B cell (primary cell): ENCODE measurements around the gene POLE2. TPM values are rescaled to one million over a fixed set of nuclear protein-coding genes. Genes with fewer than 3 reads are reported as not detected.

Experiments used
- ATAC-seq: fragments of 200-7000 bp; cut with Tn5 transposase; one replicate; pipeline ENCODE4 v1.10.0; 2021; ENCODE audit warnings: low read depth, mild to moderate bottlenecking, moderate number of reproducible peaks, moderate library complexity
- CTCF ChIA-PET: fragments of 350-600 bp; sonication (Branson Sonifier 250); formaldehyde crosslinking; loops from one replicate; lab custom pipeline; 2021; ENCODE audit warnings: antibody characterized with exemption, inconsistent platforms; lab: Charles Lee
- POLR2A ChIA-PET: fragments of 350-600 bp; sonication (Branson Sonifier 250); formaldehyde crosslinking; loops from one replicate; lab custom pipeline; 2021; ENCODE audit warnings: antibody characterized with exemption; lab: Charles Lee
- DNase-seq: peaks from one replicate; pipeline ENCODE4 v3.0.0; 2013
- H2AFZ ChIP-seq: 2 replicates; pipeline ENCODE4 v1.6.1; 2012; ENCODE audit warnings: mild to moderate bottlenecking, low read depth, low read length; ENCODE audit not compliant: insufficient read depth, poor library complexity, severe bottlenecking
- H3K27ac ChIP-seq, 2 donors: 1 replicate in 1 of 2; 2 replicates in 1 of 2; pipeline ENCODE4 v1.5.1; 2012 to 2013; ENCODE audit warnings: low read length in 2 of 2, mild to moderate bottlenecking in 2 of 2, moderate library complexity in 1 of 2
- H3K27me3 ChIP-seq, 4 experiments: fragments of 200-600 bp in 1 of 4; sonication (generic) in 1 of 4; replicated peaks in 1 of 4; 1 replicate in 2 of 4; 2 replicates in 2 of 4; pipeline versions ENCODE4 v1.6.1 to v1.7.0; 2013 to 2016; ENCODE audit warnings: low read length in 3 of 4, mild to moderate bottlenecking in 2 of 4, mixed read lengths in 1 of 4, moderate library complexity in 1 of 4; ENCODE audit not compliant: insufficient read depth in 4 of 4, control insufficient read depth in 3 of 4; ENCODE audit errors: control extremely low read depth in 1 of 4
- H3K36me3 ChIP-seq, 2 experiments: replicated peaks in 1 of 2; 1 replicate in 1 of 2; 2 replicates in 1 of 2; pipeline versions ENCODE4 v1.6.1 to v1.7.1; 2013; ENCODE audit warnings: low read length in 1 of 2; ENCODE audit not compliant: insufficient read depth in 2 of 2, control insufficient read depth in 1 of 2; ENCODE audit errors: control extremely low read depth in 1 of 2, extremely low read depth in 1 of 2
- H3K4me1 ChIP-seq, 2 donors: fragments of 200-600 bp in 1 of 2; sonication (generic) in 1 of 2; 1 replicate in 1 of 2; 2 replicates in 1 of 2; pipeline versions ENCODE4 v1.5.1 to v1.6.1; 2013 to 2017; ENCODE audit warnings: low read length in 2 of 2; ENCODE audit not compliant: control insufficient read depth in 2 of 2, insufficient read depth in 2 of 2
- H3K4me2 ChIP-seq: replicated peaks from 2 replicates; pipeline ENCODE3; 2012; ENCODE audit warnings: mild to moderate bottlenecking, low read depth, low read length; ENCODE audit not compliant: poor library complexity, severe bottlenecking
- H3K4me3 ChIP-seq, 5 experiments: fragments of 200-600 bp in 1 of 5; sonication (generic) in 1 of 5; 1 replicate in 3 of 5; 2 replicates in 2 of 5; pipeline versions ENCODE4 v1.5.1 to v1.7.0; 2011 to 2016; ENCODE audit warnings: low read length in 4 of 5, mild to moderate bottlenecking in 4 of 5, low read depth in 2 of 5, control low read depth in 1 of 5, moderate library complexity in 1 of 5; ENCODE audit not compliant: insufficient read depth in 1 of 5; ENCODE audit errors: control extremely low read depth in 1 of 5, extremely low read depth in 1 of 5
- H3K79me2 ChIP-seq: fragments of 200-600 bp; sonication (generic); one replicate; pipeline ENCODE4 v1.6.0; 2016; ENCODE audit warnings: low read length; ENCODE audit not compliant: control insufficient read depth, insufficient read depth
- H3K9ac ChIP-seq: fragments of 200-600 bp; sonication (generic); 2 replicates; pipeline ENCODE4 v1.6.1; 2017; ENCODE audit warnings: mild to moderate bottlenecking, low read length, moderate library complexity
- H3K9me3 ChIP-seq, 3 donors: one replicate each; pipeline versions ENCODE4 v1.6.1 to v1.7.1; 2013; ENCODE audit warnings: low read length in 2 of 3; ENCODE audit not compliant: control insufficient read depth in 2 of 3, insufficient read depth in 1 of 3; ENCODE audit errors: control extremely low read depth in 1 of 3
- H4K20me1 ChIP-seq: 2 replicates; pipeline ENCODE4 v1.6.0; 2012; ENCODE audit warnings: mild to moderate bottlenecking, low read length; ENCODE audit not compliant: insufficient read depth, control insufficient read depth, poor library complexity, severe bottlenecking
- H3K27ac Mint-ChIP-seq: one replicate; pipeline ENCODE4 v1.8.0; 2021; ENCODE audit warnings: mixed read lengths
- H3K27me3 Mint-ChIP-seq: one replicate; pipeline ENCODE4 v1.8.0; 2021; ENCODE audit warnings: mixed read lengths
- H3K4me1 Mint-ChIP-seq: one replicate; pipeline ENCODE4 v1.8.0; 2021; ENCODE audit warnings: mixed read lengths
- H3K4me3 Mint-ChIP-seq: one replicate; pipeline ENCODE4 v1.8.0; 2021; ENCODE audit warnings: mixed read lengths
- H3K9me3 Mint-ChIP-seq: one replicate; pipeline ENCODE4 v1.8.0; 2022; ENCODE audit warnings: mixed read lengths; ENCODE audit not compliant: insufficient read depth
- EZH2 ChIP-seq: IDR thresholded peaks from 2 replicates; pipeline ENCODE4 v1.6.1; 2012; ENCODE audit warnings: borderline replicate concordance, low read depth, mild to moderate bottlenecking, moderate library complexity, low read length; ENCODE audit not compliant: insufficient read depth, poor library complexity, severe bottlenecking
- WGBS: methylation state at CpG from one replicate; pipeline ENCODE4 v1.1.5; 2013; ENCODE audit warnings: missing lambda C conversion rate; ENCODE audit not compliant: insufficient coverage; 5-methylcytosine and 5-hydroxymethylcytosine counted together
- intact Hi-C: fragments of 100-400 bp; cut with micrococcal nuclease; formaldehyde crosslinking; loops from one replicate; pipeline ENCODE4 v1.10.0; 2022
- polyA plus RNA-seq: library from polyadenylated mRNA; depleted of rRNA; stranded (reverse); fragments of >200 nt; gene quantifications from 2 replicates; pipeline ENCODE4 v1.2.3, GENCODE V29; 2012
- total RNA-seq, 2 donors: library from RNA; stranded (reverse); fragments of 120-200 nt in 1 of 2; gene quantifications; 1 replicate in 1 of 2; 2 replicates in 1 of 2; pipeline versions ENCODE4 v1.2.3 to v1.2.4, GENCODE V29; 2013 to 2022
- TF ChIP-seq, protein P1 (sequence below): fragments of 200-600 bp; IDR thresholded peaks from one replicate; pipeline ENCODE4 v1.8.0; 2022; ENCODE audit warnings: antibody characterized with exemption, mild to moderate bottlenecking

The POLE2 gene
- total and polyA plus RNA-seq, 2 donors (not counting 1 experiment from before 2014, with no cell fraction given), result 1.4 to 2.6 TPM

DNA sequence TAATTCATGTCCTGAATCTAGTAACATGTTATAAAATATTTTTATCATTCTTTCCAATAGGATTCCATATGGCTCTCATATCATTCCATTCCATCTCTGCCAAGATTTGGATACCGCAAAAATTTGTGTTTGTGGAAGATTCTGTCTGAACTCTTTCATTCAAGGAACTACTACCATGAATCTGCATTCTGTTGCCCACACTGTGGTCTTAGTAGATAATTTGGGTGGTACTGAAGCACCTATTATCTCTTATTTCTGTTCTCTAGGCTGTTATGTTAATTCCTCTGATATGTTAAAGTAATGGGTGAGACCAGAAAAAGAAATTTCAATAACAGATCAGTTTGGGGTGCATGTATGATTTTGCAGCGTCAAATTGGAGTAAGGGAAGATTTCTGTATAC lies 73.8 kb downstream of the POLE2 start:
- no peaks in the 10 kb centered on the region for H3K9me3 ChIP-seq
- H3K79me2 ChIP-seq, result peaks cover 45% of the 10 kb centered on the region
- ChIA-PET CTCF (no interaction called here), POLR2A (interaction anchor here (0.6 kb wide), 1 partner anchor 21 kb away, joined by 8 read pairs; no protein-coding TSS in a partner anchor)
- DNase-seq, result no peak
- Mint-ChIP-seq H3K4me1 (peaks cover 16% of the 10 kb centered on the region), H3K27me3 (no peaks in the 10 kb centered on the region), H3K9me3 (no peaks in the 10 kb centered on the region), H3K4me3 (no peak overlapping the region), H3K27ac (no peak overlapping the region)
- H3K27ac ChIP-seq, result no peak overlapping the region
- no peak overlapping the region for H3K4me2 ChIP-seq
- intact Hi-C loops, result no loop called here
- no peak overlapping the region for H2AFZ ChIP-seq
- TF ChIP-seq, protein P1, sequence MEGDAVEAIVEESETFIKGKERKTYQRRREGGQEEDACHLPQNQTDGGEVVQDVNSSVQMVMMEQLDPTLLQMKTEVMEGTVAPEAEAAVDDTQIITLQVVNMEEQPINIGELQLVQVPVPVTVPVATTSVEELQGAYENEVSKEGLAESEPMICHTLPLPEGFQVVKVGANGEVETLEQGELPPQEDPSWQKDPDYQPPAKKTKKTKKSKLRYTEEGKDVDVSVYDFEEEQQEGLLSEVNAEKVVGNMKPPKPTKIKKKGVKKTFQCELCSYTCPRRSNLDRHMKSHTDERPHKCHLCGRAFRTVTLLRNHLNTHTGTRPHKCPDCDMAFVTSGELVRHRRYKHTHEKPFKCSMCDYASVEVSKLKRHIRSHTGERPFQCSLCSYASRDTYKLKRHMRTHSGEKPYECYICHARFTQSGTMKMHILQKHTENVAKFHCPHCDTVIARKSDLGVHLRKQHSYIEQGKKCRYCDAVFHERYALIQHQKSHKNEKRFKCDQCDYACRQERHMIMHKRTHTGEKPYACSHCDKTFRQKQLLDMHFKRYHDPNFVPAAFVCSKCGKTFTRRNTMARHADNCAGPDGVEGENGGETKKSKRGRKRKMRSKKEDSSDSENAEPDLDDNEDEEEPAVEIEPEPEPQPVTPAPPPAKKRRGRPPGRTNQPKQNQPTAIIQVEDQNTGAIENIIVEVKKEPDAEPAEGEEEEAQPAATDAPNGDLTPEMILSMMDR, result no peak
- TF ChIP-seq EZH2, result no peak
- no peak for ATAC-seq
- peaks cover 6 to 19% of the 10 kb centered on the region in 2 experiments for H3K36me3 ChIP-seq
- H4K20me1 ChIP-seq, result peaks cover 22% of the 10 kb centered on the region
- H3K4me1 ChIP-seq, result peaks cover 5 to 10% of the 10 kb centered on the region in 2 donors
- WGBS, result no CpG with 5 or more reads among the region's 2 CpGs
- no peak overlapping the region for H3K9ac ChIP-seq
- H3K27me3 ChIP-seq, result no peaks in the 10 kb centered on the region
- H3K4me3 ChIP-seq, result no peak overlapping the region

GRCh38 chr14:49612671-49613070 lies 75.3 kb downstream of the POLE2 start:
- ChIA-PET POLR2A (interaction anchor here (0.7 to 0.9 kb wide), 2 partner anchors 14 to 34 kb away, joined by 3 to 4 read pairs; partner anchors contain the start of gene LRR1), CTCF (interaction anchor here (1.1 kb wide), 1 partner anchor 9 kb away, joined by 4 read pairs; the partner anchor contains the start of genes MGAT2 and RPL36AL)
- Histone ChIP-seq H3K36me3 (peaks cover 6 to 7% of the 10 kb centered on the region in 2 experiments), H3K27me3 (no peaks in the 10 kb centered on the region), H3K9ac (no peak overlapping the region), H3K4me2 (no peak overlapping the region), H3K27ac (no peak overlapping the region), H3K4me3 (no peak overlapping the region), H3K9me3 (no peaks in the 10 kb centered on the region), H3K79me2 (peaks cover 29% of the 10 kb centered on the region), H2AFZ (no peak overlapping the region), H4K20me1 (peaks cover 12% of the 10 kb centered on the region), H3K4me1 (no peaks in the 10 kb centered on the region)
- H3K4me1 Mint-ChIP-seq, result peaks cover 5% of the 10 kb centered on the region
- no peak for DNase-seq
- no peak for ATAC-seq
- H3K27ac Mint-ChIP-seq, result no peak overlapping the region
- intact Hi-C loops, result no loop called here
- no peaks in the 10 kb centered on the region for H3K9me3 Mint-ChIP-seq
- no peak for TF ChIP-seq EZH2
- TF ChIP-seq, protein P1, result no peak
- no peaks in the 10 kb centered on the region for H3K27me3 Mint-ChIP-seq
- H3K4me3 Mint-ChIP-seq, result no peak overlapping the region
- 95% methylated on average over 6 of the region's 8 CpGs for WGBS
